K562 (cell line): ENCODE measurements around the gene MCEE. TPM values are rescaled to one million over a fixed set of nuclear protein-coding genes. Genes with fewer than 3 reads are reported as not detected.

ENCODE experiments used
- EP300 ChIP-seq: IDR thresholded peaks from 2 replicates; pipeline ENCODE4 v1.6.1; 2012; ENCODE audit warnings: low read length, improper control_type of control experiment
- GABPB2 ChIP-seq: fragments of 250-450 bp; sonication (Bioruptor Pico); conservative IDR thresholded peaks from 2 replicates; pipeline ENCODE4 v1.5.1; 2021; ENCODE audit warnings: mild to moderate bottlenecking
- GTF2F1 ChIP-seq: IDR thresholded peaks from 2 replicates; pipeline ENCODE4 v1.6.1; 2011; ENCODE audit warnings: low read depth, low read length, improper control_type of control experiment
- KDM2B ChIP-seq: fragments of 250-450 bp; sonication (Bioruptor Pico); IDR thresholded peaks from 2 replicates; pipeline ENCODE4 v1.8.0; 2021; ENCODE audit warnings: mild to moderate bottlenecking, moderate library complexity
- L3MBTL2 ChIP-seq: fragments of 450-650 bp; IDR thresholded peaks from 2 replicates; pipeline ENCODE4 v1.6.1; 2016; ENCODE audit warnings: mild to moderate bottlenecking, moderate library complexity
- NFE2L1 ChIP-seq: fragments of 450-650 bp; IDR thresholded peaks from 2 replicates; pipeline ENCODE4 v1.6.1; 2016; ENCODE audit warnings: missing genetic modification characterization, low read depth, mild to moderate bottlenecking, missing compliant biosample characterization, moderate library complexity, borderline replicate concordance
- PURB ChIP-seq: sonication (generic); formaldehyde crosslinking; IDR thresholded peaks from 2 replicates; pipeline ENCODE4 v1.9.0; 2021; ENCODE audit warnings: low read depth, mild to moderate bottlenecking, missing genetic modification reagents
- RBFOX2 ChIP-seq: fragments of 200-400 bp; formaldehyde crosslinking; IDR thresholded peaks from 2 replicates; pipeline ENCODE4 v1.6.1; 2017; ENCODE audit warnings: low read depth, mild to moderate bottlenecking, low read length, moderate library complexity
- RBM14 ChIP-seq: fragments of 200-400 bp; formaldehyde crosslinking; IDR thresholded peaks from 2 replicates; pipeline ENCODE4 v1.6.1; 2018; ENCODE audit warnings: low read depth, mild to moderate bottlenecking, low read length, moderate library complexity, borderline replicate concordance; ENCODE audit not compliant: insufficient read depth
- SAFB ChIP-seq: fragments of 200-400 bp; formaldehyde crosslinking; IDR thresholded peaks from 2 replicates; pipeline ENCODE4 v1.6.1; 2017; ENCODE audit warnings: low read depth, low read length, borderline replicate concordance
- TEAD1 ChIP-seq, 2 experiments: fragments of 450-650 bp in 1 of 2; sonication (generic) in 1 of 2; formaldehyde crosslinking; IDR thresholded peaks; 2 replicates each; pipeline versions ENCODE4 v1.4.0 to v1.8.0; 2020 to 2022; ENCODE audit warnings: mild to moderate bottlenecking in 2 of 2, missing genetic modification reagents in 1 of 2
- TEAD2 ChIP-seq: fragments of 450-650 bp; IDR thresholded peaks from 2 replicates; pipeline ENCODE4 v1.6.1; 2016; ENCODE audit warnings: missing genetic modification characterization, control low read depth, missing compliant biosample characterization
- ZBTB34 ChIP-seq: fragments of 250-450 bp; sonication (Bioruptor Pico); IDR thresholded peaks from 2 replicates; pipeline ENCODE4 v1.8.0; 2021; ENCODE audit warnings: mild to moderate bottlenecking, moderate library complexity
- ZHX1 ChIP-seq: fragments of 150-350 bp; conservative IDR thresholded peaks from 2 replicates; pipeline ENCODE4 v1.6.1; 2014; ENCODE audit warnings: low read length
- ZNF277 ChIP-seq: fragments of 250-450 bp; sonication (Bioruptor Pico); IDR thresholded peaks from 2 replicates; pipeline ENCODE4 v1.8.0; 2022; ENCODE audit warnings: inconsistent platforms, mild to moderate bottlenecking, moderate library complexity, borderline replicate concordance
- ZNF77 ChIP-seq: fragments of 250-450 bp; sonication (Bioruptor Pico); IDR thresholded peaks from 2 replicates; pipeline ENCODE4 v1.5.0; 2020
- polyA plus RNA-seq, 8 experiments: library from polyadenylated mRNA; depleted of rRNA in 4 of 8; stranded (reverse) in 5 of 8; unstranded in 3 of 8; fragments of >200 nt; fragmentation: Nextera tagmentation in 2 of 8; fragmentation: Illumina TruSeq in 1 of 8; extraction: Ambion mirVana in 2 of 8; extraction: Trizol in 1 of 8; gene quantifications; 2 replicates each; pipeline versions ENCODE4 v1.2.1 to v1.2.3, GENCODE V29; 2011 to 2014; ENCODE audit warnings: inconsistent platforms in 1 of 8, missing spikeins in 1 of 8
- total RNA-seq, 7 experiments: library from RNA; depleted of rRNA in 6 of 7; stranded (reverse); fragments of >200 nt in 6 of 7; fragmentation: Illumina TruSeq in 2 of 7; extraction: Trizol in 2 of 7; gene quantifications; 2 replicates each; pipeline versions ENCODE4 v1.2.1 to v1.2.3, GENCODE V29; 2011 to 2021; ENCODE audit warnings: low replicate concordance in 1 of 7
- TF ChIP-seq, protein P1 (sequence below): fragments of 450-650 bp; IDR thresholded peaks from 2 replicates; pipeline ENCODE4 v1.6.1; 2018; ENCODE audit not compliant: partially characterized antibody

The MCEE gene
- total and polyA plus RNA-seq, 9 of the 15 experiments (the other 6 are each of a cell fraction or from before 2014, with no cell fraction given): 15.6 to 49.1 (median 24.5) TPM

DNA sequence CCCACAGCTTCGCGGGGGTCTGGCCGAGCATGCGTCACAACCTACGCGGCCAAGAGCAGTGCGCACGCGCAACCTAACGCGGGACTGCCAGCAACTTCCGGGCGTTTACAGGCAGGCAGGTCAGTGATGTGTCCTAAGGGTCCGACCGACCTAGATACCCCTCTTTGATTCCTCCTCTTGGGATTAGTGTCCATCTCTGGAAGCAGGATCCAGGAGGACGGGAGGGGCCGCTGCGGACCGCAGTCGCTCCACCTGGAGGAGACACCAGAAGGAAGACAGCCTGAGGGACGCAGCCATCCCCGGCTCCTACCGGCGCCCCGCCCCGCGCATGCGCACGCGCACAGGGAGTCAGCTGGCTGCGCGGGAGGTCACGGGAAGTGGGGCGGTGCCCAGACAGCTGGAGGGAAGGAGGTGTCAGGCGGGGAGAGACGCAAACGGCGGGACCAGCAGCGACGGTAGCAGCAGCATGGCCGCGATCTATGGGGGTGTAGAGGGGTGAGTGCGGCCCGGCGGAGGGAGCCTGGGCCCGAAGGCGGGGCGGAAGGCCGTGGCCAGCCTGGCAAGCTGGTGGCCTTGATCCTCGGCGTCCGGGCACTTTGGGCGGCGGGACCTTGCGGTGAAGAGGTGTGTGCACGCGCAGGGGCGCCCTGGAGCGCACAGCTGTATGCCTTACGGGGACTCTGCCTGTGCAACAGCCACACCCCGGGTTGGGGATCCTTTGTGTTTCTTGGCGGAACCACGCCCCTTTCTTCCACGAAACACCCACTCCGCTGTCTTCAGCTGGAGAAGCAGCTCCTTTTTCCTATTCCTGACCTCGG lies 61.6 kb downstream of the MCEE start, which contains the start of gene NAGK (continued):
- TF ChIP-seq EP300 (no peak), TEAD1 (CRISPR knock-in tag; IDR thresholded peaks at IDR 0.05) (no peak), ZNF277 (CRISPR knock-in tag) (0 out of 2 replicates have a peak, but pooled peaks have one; percentile 36), KDM2B (CRISPR knock-in tag) (0 out of 2 replicates have a peak, but pooled peaks have one; percentile 29), L3MBTL2 (peak; percentile 98), RBFOX2 (peak; percentile 98), GTF2F1 (no peak), ZHX1 (no peak), TEAD2 (tag) (no peak), RBM14 (no peak), ZBTB34 (CRISPR knock-in tag) (no peak), NFE2L1 (tag) (no peak), ZNF77 (CRISPR knock-in tag) (no peak), PURB (CRISPR knock-in tag) (no peak), GABPB2 (CRISPR knock-in tag) (0 out of 2 replicates have a peak, but pooled peaks have one; percentile 4), SAFB (no peak)
- TF ChIP-seq, protein P1, sequence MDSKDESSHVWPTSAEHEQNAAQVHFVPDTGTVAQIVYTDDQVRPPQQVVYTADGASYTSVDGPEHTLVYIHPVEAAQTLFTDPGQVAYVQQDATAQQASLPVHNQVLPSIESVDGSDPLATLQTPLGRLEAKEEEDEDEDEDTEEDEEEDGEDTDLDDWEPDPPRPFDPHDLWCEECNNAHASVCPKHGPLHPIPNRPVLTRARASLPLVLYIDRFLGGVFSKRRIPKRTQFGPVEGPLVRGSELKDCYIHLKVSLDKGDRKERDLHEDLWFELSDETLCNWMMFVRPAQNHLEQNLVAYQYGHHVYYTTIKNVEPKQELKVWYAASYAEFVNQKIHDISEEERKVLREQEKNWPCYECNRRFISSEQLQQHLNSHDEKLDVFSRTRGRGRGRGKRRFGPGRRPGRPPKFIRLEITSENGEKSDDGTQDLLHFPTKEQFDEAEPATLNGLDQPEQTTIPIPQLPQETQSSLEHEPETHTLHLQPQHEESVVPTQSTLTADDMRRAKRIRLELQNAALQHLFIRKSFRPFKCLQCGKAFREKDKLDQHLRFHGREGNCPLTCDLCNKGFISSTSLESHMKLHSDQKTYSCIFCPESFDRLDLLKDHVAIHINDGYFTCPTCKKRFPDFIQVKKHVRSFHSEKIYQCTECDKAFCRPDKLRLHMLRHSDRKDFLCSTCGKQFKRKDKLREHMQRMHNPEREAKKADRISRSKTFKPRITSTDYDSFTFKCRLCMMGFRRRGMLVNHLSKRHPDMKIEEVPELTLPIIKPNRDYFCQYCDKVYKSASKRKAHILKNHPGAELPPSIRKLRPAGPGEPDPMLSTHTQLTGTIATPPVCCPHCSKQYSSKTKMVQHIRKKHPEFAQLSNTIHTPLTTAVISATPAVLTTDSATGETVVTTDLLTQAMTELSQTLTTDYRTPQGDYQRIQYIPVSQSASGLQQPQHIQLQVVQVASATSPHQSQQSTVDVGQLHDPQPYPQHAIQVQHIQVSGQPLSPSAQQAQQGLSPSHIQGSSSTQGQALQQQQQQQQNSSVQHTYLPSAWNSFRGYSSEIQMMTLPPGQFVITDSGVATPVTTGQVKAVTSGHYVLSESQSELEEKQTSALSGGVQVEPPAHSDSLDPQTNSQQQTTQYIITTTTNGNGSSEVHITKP: peak; percentile 37
